OCI-LY3 (cell line): ENCODE data around the gene RNASE12.
"Not testable (repeated sequence)": the region's sequence is repeated elsewhere in the genome, so short reads cannot be mapped to it uniquely, and the experiment has no call there.

Experiments used
- H2AFZ ChIP-seq: fragments of 200-600, 300-600 bp; shearing (Covaris generic); 2 replicates; pipeline ENCODE4 v1.6.0; 2014; ENCODE audit warnings: antibody characterized with exemption, low read depth, low read length
- H3K27ac ChIP-seq: fragments of 200-600, 300-600 bp; sonication (generic); 2 replicates; pipeline ENCODE4 v1.5.1; 2014; ENCODE audit warnings: mild to moderate bottlenecking, low read length, moderate library complexity, mixed read lengths
- H3K27me3 ChIP-seq: fragments of 200-600, 300-600 bp; sonication (generic); 2 replicates; pipeline ENCODE4 v1.6.1; 2014; ENCODE audit warnings: low read depth, low read length, mixed read lengths
- H3K36me3 ChIP-seq: fragments of 200-600, 300-600 bp; sonication (generic); replicated peaks from 2 replicates; pipeline ENCODE3; 2014; ENCODE audit warnings: low read depth, low read length, mixed read lengths
- H3K4me1 ChIP-seq: fragments of 300-600, 200-600 bp; sonication (generic); 2 replicates; pipeline ENCODE4 v1.6.1; 2014; ENCODE audit warnings: low read length, mixed read lengths
- H3K4me2 ChIP-seq: fragments of 200-600, 300-600 bp; sonication (generic); 2 replicates; pipeline ENCODE4 v1.6.1; 2014; ENCODE audit warnings: low read length, mixed read lengths
- H3K4me3 ChIP-seq: fragments of 300-600, 200-600 bp; sonication (generic); 2 replicates; pipeline ENCODE4 v1.5.1; 2014; ENCODE audit warnings: antibody characterized with exemption, mild to moderate bottlenecking, low read length, moderate library complexity
- H3K79me2 ChIP-seq: fragments of 300-600, 200-600 bp; shearing (Covaris generic); 2 replicates; pipeline ENCODE4 v1.6.1; 2014; ENCODE audit warnings: mild to moderate bottlenecking, low read length, mixed read lengths
- H3K9ac ChIP-seq: fragments of 300-600, 200-600 bp; shearing (Covaris generic); 2 replicates; pipeline ENCODE4 v1.6.0; 2014; ENCODE audit warnings: mild to moderate bottlenecking, low read length, moderate library complexity
- H3K9me3 ChIP-seq: fragments of 200-600, 300-600 bp; shearing (Covaris generic); 2 replicates; pipeline ENCODE4 v1.6.1; 2014; ENCODE audit warnings: low read length, mixed read lengths; ENCODE audit not compliant: insufficient read depth
- H4K20me1 ChIP-seq: fragments of 200-600, 300-600 bp; sonication (generic); 2 replicates; pipeline ENCODE4 v1.6.1; 2016; ENCODE audit warnings: low read length, mixed read lengths; ENCODE audit not compliant: insufficient read depth
- CTCF ChIP-seq: fragments of 200-600, 300-600 bp; sonication (generic); IDR thresholded peaks from 2 replicates; pipeline ENCODE4 v1.5.1; 2014; ENCODE audit warnings: antibody characterized with exemption, low read length, low read depth
- EZH2phosphoT487 ChIP-seq: fragments of 200-600 bp; shearing (Covaris generic); IDR thresholded peaks from 2 replicates; pipeline ENCODE4 v1.6.1; 2018; ENCODE audit warnings: antibody characterized with exemption, mixed run types, low read depth

The RNASE12 gene

GRCh38 chr14:20578325-20578724, 12.9 kb downstream of the RNASE12 start:
- H2AFZ ChIP-seq: no peak overlapping the region
- no peaks in the 10 kb centered on the region for H3K4me1 ChIP-seq
- no peak overlapping the region for H3K4me3 ChIP-seq
- no peak for TF ChIP-seq EZH2phosphoT487
- no peak for TF ChIP-seq CTCF
- H3K36me3 ChIP-seq: no peaks in the 10 kb centered on the region
- H3K27ac ChIP-seq: no peak overlapping the region
- H3K9me3 ChIP-seq: no peaks in the 10 kb centered on the region
- no peak overlapping the region for H3K4me2 ChIP-seq
- no peaks in the 10 kb centered on the region for H3K27me3 ChIP-seq
- no peaks in the 10 kb centered on the region for H3K79me2 ChIP-seq
- no peaks in the 10 kb centered on the region for H4K20me1 ChIP-seq
- H3K9ac ChIP-seq: no peak overlapping the region

- not testable (repeated sequence) for H3K9me3 ChIP-seq, H3K79me2 ChIP-seq, H3K4me1 ChIP-seq, H4K20me1 ChIP-seq, H3K27me3 ChIP-seq, H3K4me2 ChIP-seq, H2AFZ ChIP-seq, H3K9ac ChIP-seq, H3K27ac ChIP-seq, H3K4me3 ChIP-seq, H3K36me3 ChIP-seq
These were observed 18.7 kb downstream of the RNASE12 start for GRCh38 chr14:20572382-20572990.

DNA sequence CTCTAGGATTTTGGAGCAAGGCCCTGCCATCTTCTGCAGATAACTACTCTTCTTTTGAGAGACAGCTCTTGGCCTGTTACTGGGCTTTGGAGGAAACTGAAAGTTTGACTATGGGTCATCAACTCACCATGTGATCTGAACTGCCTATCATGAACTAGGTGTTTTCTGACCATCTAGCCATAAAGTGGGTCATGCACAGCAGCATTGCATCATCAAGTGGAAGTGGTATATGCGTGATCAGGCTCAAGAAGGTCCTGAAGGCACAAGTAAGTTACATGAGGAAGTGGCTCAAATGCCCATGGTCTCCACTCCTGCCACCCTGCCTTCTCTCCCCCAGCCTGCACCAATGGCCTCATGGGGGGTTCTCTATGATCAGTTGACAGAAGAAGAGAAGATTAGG, 20.5 kb downstream of the RNASE12 start:
- H3K9ac ChIP-seq, H3K27ac ChIP-seq, H3K4me1 ChIP-seq, H3K4me2 ChIP-seq, H2AFZ ChIP-seq, H3K79me2 ChIP-seq, H3K36me3 ChIP-seq, H3K27me3 ChIP-seq, H3K9me3 ChIP-seq, H3K4me3 ChIP-seq, H4K20me1 ChIP-seq: not testable (repeated sequence)

DNA sequence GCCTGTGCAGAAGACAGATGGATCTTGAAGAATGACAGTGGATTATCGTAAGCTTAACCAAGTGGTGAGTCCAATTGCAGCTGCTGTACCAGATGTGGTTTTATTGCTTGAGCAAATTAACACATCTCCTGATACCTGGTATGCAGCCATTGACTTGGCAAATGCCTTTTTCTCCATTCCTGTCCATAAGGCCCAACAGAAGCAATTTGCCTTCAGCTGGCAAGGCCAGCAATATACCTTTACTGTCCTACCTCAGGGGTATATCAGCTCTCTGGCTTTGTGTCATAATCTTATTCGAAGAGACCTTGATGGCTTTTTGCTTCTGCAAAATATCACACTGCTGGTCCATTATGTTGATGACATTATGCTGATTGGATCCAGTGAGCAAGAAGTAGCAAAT, 21.3 kb downstream of the RNASE12 start:
- H3K9me3 ChIP-seq, H3K27ac ChIP-seq, H3K4me2 ChIP-seq, H3K4me1 ChIP-seq, H3K4me3 ChIP-seq, H3K36me3 ChIP-seq, H3K79me2 ChIP-seq, H2AFZ ChIP-seq, H3K27me3 ChIP-seq, H4K20me1 ChIP-seq, H3K9ac ChIP-seq: not testable (repeated sequence)

DNA sequence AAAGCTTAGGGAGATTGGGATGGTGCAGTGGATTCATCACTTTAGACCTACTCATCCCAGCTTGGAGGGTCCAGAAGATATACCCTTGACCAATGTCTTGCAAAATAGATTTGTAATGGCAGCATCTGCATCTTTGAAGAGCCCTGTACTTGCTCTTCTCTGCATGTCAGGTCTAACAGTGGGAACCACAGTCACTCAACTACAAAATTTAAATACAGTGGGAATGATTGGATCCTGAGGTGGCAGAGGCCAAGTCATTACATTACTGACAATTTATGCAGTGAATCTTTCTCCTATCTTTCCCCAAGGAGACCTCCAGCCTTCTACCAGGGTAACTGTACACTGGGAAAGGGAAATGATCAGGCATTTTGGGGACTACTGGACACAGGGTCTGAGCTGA, 22.1 kb downstream of the RNASE12 start:
- Histone ChIP-seq H2AFZ (no peak overlapping the region), H3K27me3 (no peaks in the 10 kb centered on the region), H3K27ac (no peak overlapping the region), H3K4me3 (no peak overlapping the region), H3K4me1 (no peaks in the 10 kb centered on the region), H3K36me3 (no peaks in the 10 kb centered on the region), H3K4me2 (no peak overlapping the region), H3K79me2 (no peaks in the 10 kb centered on the region), H4K20me1 (no peaks in the 10 kb centered on the region), H3K9ac (no peak overlapping the region), H3K9me3 (no peaks in the 10 kb centered on the region)
- TF ChIP-seq EZH2phosphoT487 (no peak), CTCF (no peak)
